Sigmoid colon (tissue), 7 donors: ENCODE results near the gene CPXM1. TPM values are rescaled to one million over a fixed set of nuclear protein-coding genes. Genes with fewer than 3 reads are reported as not detected.

Source experiments
- DNase-seq: peaks from one replicate; pipeline ENCODE4 v3.0.0-alpha.2; 2019
- H3K27ac ChIP-seq, 4 donors: fragments of 200-600 bp; sonication (generic); one replicate each; pipeline ENCODE4 v1.5.1; 2016 to 2019; ENCODE audit warnings: mild to moderate bottlenecking in 1 of 4
- H3K27me3 ChIP-seq, 3 donors: fragments of 200-600 bp; sonication (generic); one replicate each; pipeline ENCODE4 v1.5.1; 2019; ENCODE audit warnings: mild to moderate bottlenecking in 1 of 3
- H3K36me3 ChIP-seq, 4 donors: fragments of 200-600 bp; sonication (generic); one replicate each; pipeline ENCODE4 v1.5.1; 2016 to 2019
- H3K4me1 ChIP-seq, 4 donors: fragments of 200-600 bp; sonication (generic); one replicate each; pipeline ENCODE4 v1.5.1; 2017 to 2019
- H3K4me3 ChIP-seq, 4 donors: fragments of 200-600 bp; sonication (generic); one replicate each; pipeline ENCODE4 v1.5.1; 2017 to 2019; ENCODE audit warnings: mild to moderate bottlenecking in 2 of 4, moderate library complexity in 1 of 4
- H3K9me3 ChIP-seq, 4 donors: fragments of 200-600 bp in 3 of 4; sonication (generic) in 3 of 4; one replicate each; pipeline versions ENCODE4 v1.5.1 to v1.6.1; 2013 to 2019
- EP300 ChIP-seq, 4 donors: sonication (generic); formaldehyde crosslinking; IDR thresholded peaks; one replicate each; pipeline ENCODE4 v1.6.1; 2017; ENCODE audit warnings: antibody characterized with exemption in 4 of 4
- POLR2A ChIP-seq, 2 donors: fragments of 450-650 bp; IDR thresholded peaks; one replicate each; pipeline ENCODE4 v1.6.1; 2016; ENCODE audit warnings: antibody characterized with exemption in 2 of 2, mild to moderate bottlenecking in 2 of 2, moderate library complexity in 2 of 2
- POLR2AphosphoS5 ChIP-seq, 4 donors: sonication (generic); formaldehyde crosslinking; IDR thresholded peaks; one replicate each; pipeline ENCODE4 v1.6.1; 2017; ENCODE audit warnings: antibody characterized with exemption in 4 of 4
- WGBS, 2 donors: extraction: QIAGEN DNeasy Blood & Tissue Kit; methylation state at CpG; one replicate each; pipeline ENCODE4 v1.1.7; 2013; 5-methylcytosine and 5-hydroxymethylcytosine counted together
- intact Hi-C: fragments of 100-400 bp; cut with DNase I; formaldehyde crosslinking; loops from one replicate; pipeline ENCODE4 v1.15.1; 2023
- polyA plus RNA-seq, 3 donors: library from polyadenylated mRNA; stranded (reverse); fragments of 200-250 nt; gene quantifications; one replicate each; pipeline ENCODE4 v1.2.3, GENCODE V29; 2013
- total RNA-seq, 4 donors: library from RNA; depleted of rRNA; stranded (reverse); fragments of >200 nt; gene quantifications; one replicate each; pipeline ENCODE4 v1.1.0, GENCODE V29; 2016
- TF ChIP-seq, protein P1 (sequence below), 4 experiments: fragments of 450-650 bp in 3 of 4; fragments of 200-600 bp in 1 of 4; IDR thresholded peaks; one replicate each; pipeline ENCODE4 v1.5.1; 2016 to 2019; ENCODE audit warnings: antibody characterized with exemption in 4 of 4, mild to moderate bottlenecking in 3 of 4, moderate library complexity in 2 of 4
- donor health status: healthy with polysubstance abuse.
- donor health status: Bipolar disorder and iron deficiency.
- donor health status: healthy.

The CPXM1 gene
- total and polyA plus RNA-seq, 7 donors, result 0.54 to 10.0 (median 1.2) TPM

DNA sequence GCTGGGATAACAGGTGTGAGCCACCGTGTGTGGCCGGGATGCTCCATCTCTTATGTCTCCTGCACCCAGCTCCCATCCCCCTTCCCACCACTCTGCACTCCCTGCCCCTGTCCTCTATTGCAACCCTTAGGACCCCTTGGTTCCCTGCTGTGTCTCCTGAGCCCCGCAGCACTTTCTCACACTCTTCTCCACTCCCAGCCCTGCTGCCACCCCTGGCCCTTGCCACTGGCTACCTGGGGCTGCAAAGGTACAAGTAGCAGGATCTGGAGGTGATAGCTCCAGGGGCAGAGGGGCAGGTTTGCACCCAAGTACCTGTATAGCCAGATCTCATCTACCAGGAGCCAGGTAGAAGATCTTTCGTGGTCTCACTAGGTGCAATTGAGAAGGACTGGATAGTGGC lies 6.6 kb upstream of the CPXM1 start:
- 89 to 91% methylated on average over 4 of the region's 4 CpGs for WGBS, 2 donors

DNA sequence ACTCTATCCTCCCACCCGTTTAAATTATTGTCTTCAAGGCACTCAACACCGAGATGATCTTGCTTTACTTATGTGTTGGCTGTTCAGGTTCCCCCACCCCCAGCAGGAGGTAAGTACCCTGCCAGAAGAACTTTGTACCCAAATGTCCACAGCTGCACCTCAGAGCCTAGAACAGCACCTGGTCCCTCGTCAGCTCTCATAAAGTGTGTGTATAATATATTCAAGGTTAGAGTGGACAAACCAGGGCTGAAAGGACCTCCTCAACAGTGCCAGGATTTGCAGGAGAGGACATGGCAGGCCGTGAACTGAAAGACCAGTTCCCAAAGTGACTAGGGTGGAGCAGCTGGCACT lies 5.9 kb upstream of the CPXM1 start:
- TF ChIP-seq, protein P1, sequence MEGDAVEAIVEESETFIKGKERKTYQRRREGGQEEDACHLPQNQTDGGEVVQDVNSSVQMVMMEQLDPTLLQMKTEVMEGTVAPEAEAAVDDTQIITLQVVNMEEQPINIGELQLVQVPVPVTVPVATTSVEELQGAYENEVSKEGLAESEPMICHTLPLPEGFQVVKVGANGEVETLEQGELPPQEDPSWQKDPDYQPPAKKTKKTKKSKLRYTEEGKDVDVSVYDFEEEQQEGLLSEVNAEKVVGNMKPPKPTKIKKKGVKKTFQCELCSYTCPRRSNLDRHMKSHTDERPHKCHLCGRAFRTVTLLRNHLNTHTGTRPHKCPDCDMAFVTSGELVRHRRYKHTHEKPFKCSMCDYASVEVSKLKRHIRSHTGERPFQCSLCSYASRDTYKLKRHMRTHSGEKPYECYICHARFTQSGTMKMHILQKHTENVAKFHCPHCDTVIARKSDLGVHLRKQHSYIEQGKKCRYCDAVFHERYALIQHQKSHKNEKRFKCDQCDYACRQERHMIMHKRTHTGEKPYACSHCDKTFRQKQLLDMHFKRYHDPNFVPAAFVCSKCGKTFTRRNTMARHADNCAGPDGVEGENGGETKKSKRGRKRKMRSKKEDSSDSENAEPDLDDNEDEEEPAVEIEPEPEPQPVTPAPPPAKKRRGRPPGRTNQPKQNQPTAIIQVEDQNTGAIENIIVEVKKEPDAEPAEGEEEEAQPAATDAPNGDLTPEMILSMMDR (IDR thresholded peaks at IDR 0.05), result no peak
- no peak for TF ChIP-seq EP300 (IDR thresholded peaks at IDR 0.05)
- no peak for TF ChIP-seq POLR2A (IDR thresholded peaks at IDR 0.05)
- TF ChIP-seq POLR2AphosphoS5 (IDR thresholded peaks at IDR 0.05), result no peak
- intact Hi-C loops, result no loop called here
- no peak for DNase-seq
- Histone ChIP-seq H3K4me3 (no peak overlapping the region), H3K4me1 (peaks cover 0 to 6% (median 0%) of the 10 kb centered on the region in 4 donors), H3K27ac (no peak overlapping the region), H3K9me3 (no peaks in the 10 kb centered on the region), H3K36me3 (no peaks in the 10 kb centered on the region), H3K27me3 (peaks cover 14 to 87% (median 47%) of the 10 kb centered on the region in 3 donors)
- 10 to 51% methylated on average over 4 of the region's 4 CpGs for WGBS, 2 donors

More for the DNA sequence above, 6.6 kb upstream of the CPXM1 start:
- peaks cover 0 to 4% (median 0%) of the 10 kb centered on the region in 4 donors for H3K9me3 ChIP-seq
- no peak for TF ChIP-seq POLR2AphosphoS5 (IDR thresholded peaks at IDR 0.05)
- TF ChIP-seq, protein P1 (IDR thresholded peaks at IDR 0.05), result no peak
- TF ChIP-seq EP300 (IDR thresholded peaks at IDR 0.05), result no peak
- TF ChIP-seq POLR2A (IDR thresholded peaks at IDR 0.05), result no peak
- no peak overlapping the region for H3K4me3 ChIP-seq
- H3K27ac ChIP-seq, result no peak overlapping the region
- DNase-seq, result no peak
- H3K4me1 ChIP-seq, result peaks cover 0 to 6% (median 0%) of the 10 kb centered on the region in 4 donors
- H3K27me3 ChIP-seq, result peaks cover 12 to 85% (median 42%) of the 10 kb centered on the region in 3 donors
- H3K36me3 ChIP-seq, result no peaks in the 10 kb centered on the region
- intact Hi-C loops, result no loop called here

DNA sequence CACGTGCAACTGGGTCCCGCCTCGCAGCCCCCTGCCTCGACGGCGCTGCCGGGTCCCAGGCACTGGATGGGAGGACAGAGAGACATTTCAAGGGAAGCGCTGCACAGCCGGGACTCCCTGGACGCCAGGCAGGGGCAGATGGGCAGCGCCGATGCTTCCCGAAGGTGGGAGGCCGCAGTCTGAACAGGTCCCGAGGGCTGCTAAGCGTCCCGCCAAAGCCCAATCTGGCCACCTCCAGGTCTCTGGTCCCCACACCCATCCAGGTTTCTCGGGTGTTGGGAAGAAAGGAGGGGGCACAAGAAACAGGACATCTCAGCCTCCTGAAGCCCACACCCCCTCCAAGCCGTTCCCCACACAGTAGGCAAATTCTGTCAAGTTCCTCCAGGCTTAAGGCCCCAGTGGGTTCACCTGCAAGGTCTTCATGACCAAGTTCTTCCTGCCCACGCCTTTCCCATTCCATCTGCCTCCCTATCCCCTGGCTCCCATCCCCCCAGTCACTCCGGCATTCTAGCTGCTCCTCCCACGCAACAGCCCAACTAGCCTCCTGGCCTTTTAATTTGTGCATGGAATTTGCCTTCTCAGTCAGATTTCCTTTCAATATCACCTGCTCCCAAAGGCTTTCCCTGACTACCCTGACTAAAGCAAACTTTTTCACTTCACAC lies 5.4 kb upstream of the CPXM1 start:
- no peak overlapping the region for H3K4me3 ChIP-seq
- peaks cover 19 to 87% (median 52%) of the 10 kb centered on the region in 3 donors for H3K27me3 ChIP-seq
- H3K4me1 ChIP-seq, result peaks cover 0 to 9% (median 0%) of the 10 kb centered on the region in 4 donors
- H3K36me3 ChIP-seq, result no peaks in the 10 kb centered on the region
- TF ChIP-seq POLR2A (IDR thresholded peaks at IDR 0.05), result no peak
- TF ChIP-seq, protein P1 (IDR thresholded peaks at IDR 0.05), result no peak
- no peak for TF ChIP-seq EP300 (IDR thresholded peaks at IDR 0.05)
- TF ChIP-seq POLR2AphosphoS5 (IDR thresholded peaks at IDR 0.05), result no peak
- no peak for DNase-seq
- 47 to 48% methylated on average over 22 of the region's 22 CpGs for WGBS, 2 donors
- intact Hi-C loops, result no loop called here
- H3K9me3 ChIP-seq, result no peaks in the 10 kb centered on the region
- H3K27ac ChIP-seq, result no peak overlapping the region

DNA sequence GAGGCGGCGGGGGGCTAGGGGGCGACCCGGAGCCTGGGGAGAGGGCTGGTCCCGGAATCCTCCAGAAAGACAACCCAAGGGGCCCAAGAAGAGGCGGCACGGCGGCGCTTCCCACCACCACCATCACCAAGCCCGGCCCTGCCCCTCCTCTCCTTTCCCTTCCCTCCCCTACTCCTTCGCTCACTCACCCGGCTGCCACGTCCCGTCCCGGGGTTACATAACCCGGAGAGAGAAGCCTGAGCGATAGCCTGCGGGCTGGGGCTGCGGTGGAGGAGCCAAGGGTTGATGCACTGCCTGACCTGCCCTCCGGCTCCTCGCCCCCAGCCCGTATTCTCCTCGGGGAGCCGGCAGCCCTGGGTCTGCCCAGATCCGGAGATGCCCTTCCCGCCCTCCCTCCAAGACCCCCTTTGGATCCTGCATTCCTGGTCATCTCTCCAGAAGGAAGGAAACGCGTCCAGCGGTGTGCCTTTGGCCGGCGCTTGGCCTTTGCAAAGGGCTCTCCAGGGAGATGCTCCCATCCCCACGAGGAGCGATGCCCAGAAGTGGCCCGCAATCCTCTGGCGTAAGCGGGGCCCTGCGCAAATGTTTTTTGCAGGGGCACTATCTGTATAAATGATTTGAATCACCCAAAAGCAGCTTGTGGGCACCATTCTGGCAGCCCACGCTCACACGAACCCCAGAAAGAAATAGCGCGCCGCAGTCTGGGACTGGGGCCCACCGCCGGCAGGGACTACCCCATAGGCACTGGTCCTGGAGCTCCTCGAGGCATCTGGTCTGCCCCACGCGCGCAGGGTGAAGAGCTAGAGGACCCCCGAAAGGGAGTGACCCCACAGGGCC lies 4.6 kb upstream of the CPXM1 start:
- peaks cover 0 to 16% (median 7%) of the 10 kb centered on the region in 4 donors for H3K4me1 ChIP-seq
- H3K27me3 ChIP-seq, result peaks cover 26 to 91% (median 59%) of the 10 kb centered on the region in 3 donors
- no peak for DNase-seq
- H3K27ac ChIP-seq, result no peak overlapping the region
- no peak overlapping the region for H3K4me3 ChIP-seq
- no peaks in the 10 kb centered on the region for H3K9me3 ChIP-seq
- no peaks in the 10 kb centered on the region for H3K36me3 ChIP-seq
- TF ChIP-seq POLR2A (IDR thresholded peaks at IDR 0.05) (no peak), POLR2AphosphoS5 (IDR thresholded peaks at IDR 0.05) (no peak), EP300 (IDR thresholded peaks at IDR 0.05) (no peak)
- TF ChIP-seq, protein P1 (IDR thresholded peaks at IDR 0.05), result no peak
- intact Hi-C loops, result no loop called here
- 22 to 35% methylated on average over 49 of the region's 49 CpGs for WGBS, 2 donors
